ENCODE measurements around the gene SLC39A8.

Gene SLC39A8

DNA sequence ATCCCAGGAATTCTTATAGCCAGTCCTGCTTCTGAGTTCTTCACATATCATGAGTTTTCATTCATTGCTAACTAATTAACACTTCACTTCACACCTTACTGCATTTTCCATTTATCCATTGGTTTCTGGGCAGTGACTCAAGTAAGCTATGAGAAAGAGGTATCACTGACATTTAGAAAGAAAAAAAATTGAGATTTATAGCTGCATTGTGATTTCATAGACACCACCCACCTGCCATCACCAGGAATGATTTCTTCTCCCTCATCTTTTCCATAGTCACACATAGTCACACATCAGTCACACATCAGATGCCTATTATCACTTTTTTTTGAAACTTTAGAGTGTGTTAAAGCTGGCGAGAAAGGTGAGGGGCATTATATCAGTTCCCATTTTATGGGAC, 121.8 kb downstream of the SLC39A8 start:
- no peaks in the 10 kb centered on the region for H3K36me3 ChIP-seq (ENCODE audit: control insufficient read depth in 2 of 2, insufficient read depth in 1 of 2, low read length in 2 of 2)
- ChIA-PET CTCF (no interaction called here), POLR2A (no interaction called here)
- H3K4me3 ChIP-seq (ENCODE audit: low read depth, low read length) = no peak overlapping the region
- no peak for TF ChIP-seq ZNF211 (tag by site-specific recombination; IDR thresholded peaks at IDR 0.05; ENCODE audit: low read depth)
- no peak for TF ChIP-seq REPIN1 (tag by site-specific recombination; IDR thresholded peaks at IDR 0.05; ENCODE audit: low read depth)
- TF ChIP-seq, protein P1, sequence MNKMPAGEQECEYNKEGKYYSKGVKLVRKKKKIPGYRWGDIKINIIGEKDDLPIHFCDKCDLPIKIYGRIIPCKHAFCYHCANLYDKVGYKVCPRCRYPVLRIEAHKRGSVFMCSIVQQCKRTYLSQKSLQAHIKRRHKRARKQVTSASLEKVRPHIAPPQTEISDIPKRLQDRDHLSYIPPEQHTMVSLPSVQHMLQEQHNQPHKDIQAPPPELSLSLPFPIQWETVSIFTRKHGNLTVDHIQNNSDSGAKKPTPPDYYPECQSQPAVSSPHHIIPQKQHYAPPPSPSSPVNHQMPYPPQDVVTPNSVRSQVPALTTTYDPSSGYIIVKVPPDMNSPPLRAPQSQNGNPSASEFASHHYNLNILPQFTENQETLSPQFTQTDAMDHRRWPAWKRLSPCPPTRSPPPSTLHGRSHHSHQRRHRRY (tag by site-specific recombination; IDR thresholded peaks at IDR 0.05) = no peak
- no peak for TF ChIP-seq ZNF394 (tag by site-specific recombination; IDR thresholded peaks at IDR 0.05; ENCODE audit: borderline replicate concordance)
- TF ChIP-seq, protein P2, sequence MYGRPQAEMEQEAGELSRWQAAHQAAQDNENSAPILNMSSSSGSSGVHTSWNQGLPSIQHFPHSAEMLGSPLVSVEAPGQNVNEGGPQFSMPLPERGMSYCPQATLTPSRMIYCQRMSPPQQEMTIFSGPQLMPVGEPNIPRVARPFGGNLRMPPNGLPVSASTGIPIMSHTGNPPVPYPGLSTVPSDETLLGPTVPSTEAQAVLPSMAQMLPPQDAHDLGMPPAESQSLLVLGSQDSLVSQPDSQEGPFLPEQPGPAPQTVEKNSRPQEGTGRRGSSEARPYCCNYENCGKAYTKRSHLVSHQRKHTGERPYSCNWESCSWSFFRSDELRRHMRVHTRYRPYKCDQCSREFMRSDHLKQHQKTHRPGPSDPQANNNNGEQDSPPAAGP (tag by site-specific recombination; IDR thresholded peaks at IDR 0.05) = no peak
- TF ChIP-seq ZNF843 (tag by site-specific recombination; IDR thresholded peaks at IDR 0.05) = no peak
- TF ChIP-seq ZBTB21 (tag by site-specific recombination; IDR thresholded peaks at IDR 0.05) = no peak
- TF ChIP-seq ZNF501 (tag by site-specific recombination; IDR thresholded peaks at IDR 0.05) = no peak
- TF ChIP-seq, protein P3, sequence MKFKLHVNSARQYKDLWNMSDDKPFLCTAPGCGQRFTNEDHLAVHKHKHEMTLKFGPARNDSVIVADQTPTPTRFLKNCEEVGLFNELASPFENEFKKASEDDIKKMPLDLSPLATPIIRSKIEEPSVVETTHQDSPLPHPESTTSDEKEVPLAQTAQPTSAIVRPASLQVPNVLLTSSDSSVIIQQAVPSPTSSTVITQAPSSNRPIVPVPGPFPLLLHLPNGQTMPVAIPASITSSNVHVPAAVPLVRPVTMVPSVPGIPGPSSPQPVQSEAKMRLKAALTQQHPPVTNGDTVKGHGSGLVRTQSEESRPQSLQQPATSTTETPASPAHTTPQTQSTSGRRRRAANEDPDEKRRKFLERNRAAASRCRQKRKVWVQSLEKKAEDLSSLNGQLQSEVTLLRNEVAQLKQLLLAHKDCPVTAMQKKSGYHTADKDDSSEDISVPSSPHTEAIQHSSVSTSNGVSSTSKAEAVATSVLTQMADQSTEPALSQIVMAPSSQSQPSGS (tag by site-specific recombination; IDR thresholded peaks at IDR 0.05; ENCODE audit: low read depth) = no peak
- TF ChIP-seq, protein P4, sequence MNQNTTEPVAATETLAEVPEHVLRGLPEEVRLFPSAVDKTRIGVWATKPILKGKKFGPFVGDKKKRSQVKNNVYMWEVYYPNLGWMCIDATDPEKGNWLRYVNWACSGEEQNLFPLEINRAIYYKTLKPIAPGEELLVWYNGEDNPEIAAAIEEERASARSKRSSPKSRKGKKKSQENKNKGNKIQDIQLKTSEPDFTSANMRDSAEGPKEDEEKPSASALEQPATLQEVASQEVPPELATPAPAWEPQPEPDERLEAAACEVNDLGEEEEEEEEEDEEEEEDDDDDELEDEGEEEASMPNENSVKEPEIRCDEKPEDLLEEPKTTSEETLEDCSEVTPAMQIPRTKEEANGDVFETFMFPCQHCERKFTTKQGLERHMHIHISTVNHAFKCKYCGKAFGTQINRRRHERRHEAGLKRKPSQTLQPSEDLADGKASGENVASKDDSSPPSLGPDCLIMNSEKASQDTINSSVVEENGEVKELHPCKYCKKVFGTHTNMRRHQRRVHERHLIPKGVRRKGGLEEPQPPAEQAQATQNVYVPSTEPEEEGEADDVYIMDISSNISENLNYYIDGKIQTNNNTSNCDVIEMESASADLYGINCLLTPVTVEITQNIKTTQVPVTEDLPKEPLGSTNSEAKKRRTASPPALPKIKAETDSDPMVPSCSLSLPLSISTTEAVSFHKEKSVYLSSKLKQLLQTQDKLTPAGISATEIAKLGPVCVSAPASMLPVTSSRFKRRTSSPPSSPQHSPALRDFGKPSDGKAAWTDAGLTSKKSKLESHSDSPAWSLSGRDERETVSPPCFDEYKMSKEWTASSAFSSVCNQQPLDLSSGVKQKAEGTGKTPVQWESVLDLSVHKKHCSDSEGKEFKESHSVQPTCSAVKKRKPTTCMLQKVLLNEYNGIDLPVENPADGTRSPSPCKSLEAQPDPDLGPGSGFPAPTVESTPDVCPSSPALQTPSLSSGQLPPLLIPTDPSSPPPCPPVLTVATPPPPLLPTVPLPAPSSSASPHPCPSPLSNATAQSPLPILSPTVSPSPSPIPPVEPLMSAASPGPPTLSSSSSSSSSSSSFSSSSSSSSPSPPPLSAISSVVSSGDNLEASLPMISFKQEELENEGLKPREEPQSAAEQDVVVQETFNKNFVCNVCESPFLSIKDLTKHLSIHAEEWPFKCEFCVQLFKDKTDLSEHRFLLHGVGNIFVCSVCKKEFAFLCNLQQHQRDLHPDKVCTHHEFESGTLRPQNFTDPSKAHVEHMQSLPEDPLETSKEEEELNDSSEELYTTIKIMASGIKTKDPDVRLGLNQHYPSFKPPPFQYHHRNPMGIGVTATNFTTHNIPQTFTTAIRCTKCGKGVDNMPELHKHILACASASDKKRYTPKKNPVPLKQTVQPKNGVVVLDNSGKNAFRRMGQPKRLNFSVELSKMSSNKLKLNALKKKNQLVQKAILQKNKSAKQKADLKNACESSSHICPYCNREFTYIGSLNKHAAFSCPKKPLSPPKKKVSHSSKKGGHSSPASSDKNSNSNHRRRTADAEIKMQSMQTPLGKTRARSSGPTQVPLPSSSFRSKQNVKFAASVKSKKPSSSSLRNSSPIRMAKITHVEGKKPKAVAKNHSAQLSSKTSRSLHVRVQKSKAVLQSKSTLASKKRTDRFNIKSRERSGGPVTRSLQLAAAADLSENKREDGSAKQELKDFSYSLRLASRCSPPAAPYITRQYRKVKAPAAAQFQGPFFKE (tag by site-specific recombination; IDR thresholded peaks at IDR 0.05; ENCODE audit: borderline replicate concordance) = no peak
- TF ChIP-seq ZNF2 (tag by site-specific recombination; IDR thresholded peaks at IDR 0.05) = no peak
- TF ChIP-seq, protein P5, sequence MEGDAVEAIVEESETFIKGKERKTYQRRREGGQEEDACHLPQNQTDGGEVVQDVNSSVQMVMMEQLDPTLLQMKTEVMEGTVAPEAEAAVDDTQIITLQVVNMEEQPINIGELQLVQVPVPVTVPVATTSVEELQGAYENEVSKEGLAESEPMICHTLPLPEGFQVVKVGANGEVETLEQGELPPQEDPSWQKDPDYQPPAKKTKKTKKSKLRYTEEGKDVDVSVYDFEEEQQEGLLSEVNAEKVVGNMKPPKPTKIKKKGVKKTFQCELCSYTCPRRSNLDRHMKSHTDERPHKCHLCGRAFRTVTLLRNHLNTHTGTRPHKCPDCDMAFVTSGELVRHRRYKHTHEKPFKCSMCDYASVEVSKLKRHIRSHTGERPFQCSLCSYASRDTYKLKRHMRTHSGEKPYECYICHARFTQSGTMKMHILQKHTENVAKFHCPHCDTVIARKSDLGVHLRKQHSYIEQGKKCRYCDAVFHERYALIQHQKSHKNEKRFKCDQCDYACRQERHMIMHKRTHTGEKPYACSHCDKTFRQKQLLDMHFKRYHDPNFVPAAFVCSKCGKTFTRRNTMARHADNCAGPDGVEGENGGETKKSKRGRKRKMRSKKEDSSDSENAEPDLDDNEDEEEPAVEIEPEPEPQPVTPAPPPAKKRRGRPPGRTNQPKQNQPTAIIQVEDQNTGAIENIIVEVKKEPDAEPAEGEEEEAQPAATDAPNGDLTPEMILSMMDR (tag by site-specific recombination; IDR thresholded peaks at IDR 0.05) = no peak
- no peak for TF ChIP-seq GFI1B (tag by site-specific recombination; IDR thresholded peaks at IDR 0.05)
- TF ChIP-seq, protein P6, sequence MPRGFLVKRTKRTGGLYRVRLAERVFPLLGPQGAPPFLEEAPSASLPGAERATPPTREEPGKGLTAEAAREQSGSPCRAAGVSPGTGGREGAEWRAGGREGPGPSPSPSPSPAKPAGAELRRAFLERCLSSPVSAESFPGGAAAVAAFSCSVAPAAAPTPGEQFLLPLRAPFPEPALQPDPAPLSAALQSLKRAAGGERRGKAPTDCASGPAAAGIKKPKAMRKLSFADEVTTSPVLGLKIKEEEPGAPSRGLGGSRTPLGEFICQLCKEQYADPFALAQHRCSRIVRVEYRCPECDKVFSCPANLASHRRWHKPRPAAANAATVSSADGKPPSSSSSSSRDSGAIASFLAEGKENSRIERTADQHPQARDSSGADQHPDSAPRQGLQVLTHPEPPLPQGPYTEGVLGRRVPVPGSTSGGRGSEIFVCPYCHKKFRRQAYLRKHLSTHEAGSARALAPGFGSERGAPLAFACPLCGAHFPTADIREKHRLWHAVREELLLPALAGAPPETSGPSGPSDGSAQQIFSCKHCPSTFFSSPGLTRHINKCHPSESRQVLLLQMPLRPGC (tag by site-specific recombination; IDR thresholded peaks at IDR 0.05) = no peak
- no peak for TF ChIP-seq ZNF416 (tag by site-specific recombination; IDR thresholded peaks at IDR 0.05)
- no peak for TF ChIP-seq ZFP41 (tag by site-specific recombination; IDR thresholded peaks at IDR 0.05; ENCODE audit: borderline replicate concordance)
- no peak for TF ChIP-seq ZNF660 (tag by site-specific recombination; IDR thresholded peaks at IDR 0.05)
- no peak for TF ChIP-seq ZNF76 (tag by site-specific recombination; IDR thresholded peaks at IDR 0.05; ENCODE audit: borderline replicate concordance, low read depth)
- no peaks in the 10 kb centered on the region; the same call in 1 of the 2 replicates for H3K4me1 ChIP-seq (ENCODE audit: control insufficient read depth, insufficient read depth, low read length)
- no peaks in the 10 kb centered on the region for H3K9me3 ChIP-seq (ENCODE audit: control insufficient read depth, insufficient read depth, low read depth, low read length)
- no peak overlapping the region for H3K27ac ChIP-seq (ENCODE audit: extremely low read depth, low read depth, low read length)
